Type B pancreatic cell (in vitro differentiated cells): Measurements from ENCODE around the gene TNF. TPM values are rescaled to one million over a fixed set of nuclear protein-coding genes. Genes with fewer than 3 reads are reported as not detected.

Experiments used
- DNase-seq: peaks from one replicate; pipeline ENCODE4 v3.0.0; 2021; ENCODE audit warnings: mixed read lengths; ENCODE audit not compliant: unreplicated experiment; ENCODE audit errors: extremely low spot score
- H3K27ac Mint-ChIP-seq: 2 replicates; pipeline ENCODE4 v1.8.0; 2021; ENCODE audit warnings: mild to moderate bottlenecking, mixed read lengths
- H3K27me3 Mint-ChIP-seq: 2 replicates; pipeline ENCODE4 v1.8.0; 2021; ENCODE audit warnings: mixed read lengths
- H3K36me3 Mint-ChIP-seq: 2 replicates; pipeline ENCODE4 v1.8.0; 2021; ENCODE audit warnings: mixed read lengths
- H3K4me1 Mint-ChIP-seq: one replicate; pipeline ENCODE4 v1.8.0; 2021; ENCODE audit warnings: mixed read lengths; ENCODE audit not compliant: unreplicated experiment
- H3K4me3 Mint-ChIP-seq: 2 replicates; pipeline ENCODE4 v1.8.0; 2021; ENCODE audit warnings: mild to moderate bottlenecking, mixed read lengths
- H3K9me3 Mint-ChIP-seq: 2 replicates; pipeline ENCODE4 v1.8.0; 2021; ENCODE audit warnings: mixed read lengths
- CTCF ChIP-seq: fragments of 200-600 bp; sonication (generic); conservative IDR thresholded peaks from 2 replicates; pipeline ENCODE4 v1.5.0; 2021; ENCODE audit warnings: antibody characterized with exemption, mild to moderate bottlenecking
- total RNA-seq: library from RNA; stranded (reverse); gene quantifications from 2 replicates; pipeline ENCODE4 v1.2.1, GENCODE V29; 2021; ENCODE audit warnings: low replicate concordance

Gene TNF
- total RNA-seq, 1 donor from 2014 or later: not detected

- H3K27me3 Mint-ChIP-seq: no peaks in the 10 kb centered on the region
- H3K4me3 Mint-ChIP-seq: no peak overlapping the region
- H3K27ac Mint-ChIP-seq: peak overlapping the region; percentile 68
- H3K4me1 Mint-ChIP-seq: peaks cover 4% of the 10 kb centered on the region
- no peak for TF ChIP-seq CTCF
- peaks cover 44% of the 10 kb centered on the region for H3K36me3 Mint-ChIP-seq
- DNase-seq: no peak
- H3K9me3 Mint-ChIP-seq: no peaks in the 10 kb centered on the region
These were observed 44.7 kb upstream of the TNF start for GRCh38 chr6:31530659-31531058.

GRCh38 chr6:31531162-31531561 lies 44.2 kb upstream of the TNF start:
- no peaks in the 10 kb centered on the region for H3K27me3 Mint-ChIP-seq
- TF ChIP-seq CTCF: no peak
- no peak overlapping the region for H3K4me3 Mint-ChIP-seq
- peaks cover 4% of the 10 kb centered on the region for H3K4me1 Mint-ChIP-seq
- no peak for DNase-seq
- no peaks in the 10 kb centered on the region for H3K9me3 Mint-ChIP-seq
- peaks cover 50% of the 10 kb centered on the region for H3K36me3 Mint-ChIP-seq
- no peak overlapping the region for H3K27ac Mint-ChIP-seq

GRCh38 chr6:31531771-31532643 lies 43.4 kb upstream of the TNF start:
- no peak for DNase-seq
- H3K27ac Mint-ChIP-seq: no peak overlapping the region
- H3K36me3 Mint-ChIP-seq: peaks cover 55% of the 10 kb centered on the region
- no peak for TF ChIP-seq CTCF
- H3K9me3 Mint-ChIP-seq: no peaks in the 10 kb centered on the region
- no peaks in the 10 kb centered on the region for H3K27me3 Mint-ChIP-seq
- H3K4me3 Mint-ChIP-seq: no peak overlapping the region
- peaks cover 4% of the 10 kb centered on the region for H3K4me1 Mint-ChIP-seq

- Mint-ChIP-seq H3K27ac (peak overlapping the region; percentile 46), H3K9me3 (no peaks in the 10 kb centered on the region), H3K4me3 (no peak overlapping the region), H3K36me3 (peaks cover 55% of the 10 kb centered on the region), H3K27me3 (no peaks in the 10 kb centered on the region), H3K4me1 (peaks cover 4% of the 10 kb centered on the region)
- no peak for DNase-seq
- no peak for TF ChIP-seq CTCF
These were observed 42.5 kb upstream of the TNF start for GRCh38 chr6:31532644-31533454.

GRCh38 chr6:31533455-31533841 lies 41.9 kb upstream of the TNF start:
- Mint-ChIP-seq H3K27me3 (no peaks in the 10 kb centered on the region), H3K36me3 (peaks cover 54% of the 10 kb centered on the region), H3K4me1 (peaks cover 7% of the 10 kb centered on the region), H3K27ac (no peak overlapping the region), H3K4me3 (no peak overlapping the region), H3K9me3 (no peaks in the 10 kb centered on the region)
- TF ChIP-seq CTCF: no peak
- DNase-seq: no peak
